ENCODE data around the gene COL28A1.

- TF ChIP-seq JUNB (IDR thresholded peaks at IDR 0.05; ENCODE audit: unreplicated experiment): no peak
- no peak for TF ChIP-seq CTCF (conservative IDR thresholded peaks at IDR 0.05; ENCODE audit: low read depth in 2 of 2)
- no peak for TF ChIP-seq REST (IDR thresholded peaks at IDR 0.05; ENCODE audit: unreplicated experiment)
- TF ChIP-seq ZNF462 (CRISPR knock-in tag; IDR thresholded peaks at IDR 0.05): no peak
- no peak for TF ChIP-seq EZH2phosphoT487 (IDR thresholded peaks at IDR 0.05; ENCODE audit: unreplicated experiment)
- no peak for TF ChIP-seq EZH2 (IDR thresholded peaks at IDR 0.05; ENCODE audit: low read depth, unreplicated experiment)
Measured at GRCh38 chr7:7354674-7355073, 181.0 kb downstream of the COL28A1 start.
